Measurements from ENCODE around the gene VWA5B2.
"Not testable (repeated sequence)": the region's sequence is repeated elsewhere in the genome, so short reads cannot be mapped to it uniquely, and the experiment has no call there.

The VWA5B2 gene

DNA sequence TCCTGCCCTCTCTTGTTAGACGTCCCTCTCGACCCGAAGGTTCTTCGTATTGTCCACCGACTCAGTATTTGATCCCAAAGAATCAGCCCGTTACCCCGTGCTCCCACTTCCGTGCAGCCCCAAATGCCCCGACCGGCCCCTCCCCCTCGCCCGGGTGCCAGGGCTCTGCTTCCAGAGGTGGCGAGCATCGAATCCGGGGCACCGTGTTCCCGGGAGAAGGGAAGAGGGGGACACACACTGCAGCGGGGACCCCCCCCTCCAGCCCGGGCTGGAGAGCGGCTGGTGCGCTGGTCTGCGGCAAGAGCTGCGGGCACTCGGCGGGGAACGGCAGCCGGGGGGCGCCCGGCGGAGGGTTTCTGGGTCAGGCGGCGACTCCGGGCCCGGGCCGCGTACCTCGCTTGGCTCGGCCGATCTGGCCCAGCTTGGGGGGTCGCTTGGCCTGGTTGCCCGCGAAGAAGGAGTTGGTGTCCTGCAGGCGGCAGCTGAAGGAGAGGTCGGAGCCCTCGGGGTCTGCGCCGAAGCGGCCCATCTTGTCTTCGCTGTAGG, 31.4 kb downstream of the VWA5B2 start:
- H3K27me3 ChIP-seq (ENCODE audit: control insufficient read depth, insufficient read depth, low read length): peaks cover 71% of the 10 kb centered on the region
- peak overlapping the region; percentile 62 for H3K9ac ChIP-seq (ENCODE audit: low read length)

DNA sequence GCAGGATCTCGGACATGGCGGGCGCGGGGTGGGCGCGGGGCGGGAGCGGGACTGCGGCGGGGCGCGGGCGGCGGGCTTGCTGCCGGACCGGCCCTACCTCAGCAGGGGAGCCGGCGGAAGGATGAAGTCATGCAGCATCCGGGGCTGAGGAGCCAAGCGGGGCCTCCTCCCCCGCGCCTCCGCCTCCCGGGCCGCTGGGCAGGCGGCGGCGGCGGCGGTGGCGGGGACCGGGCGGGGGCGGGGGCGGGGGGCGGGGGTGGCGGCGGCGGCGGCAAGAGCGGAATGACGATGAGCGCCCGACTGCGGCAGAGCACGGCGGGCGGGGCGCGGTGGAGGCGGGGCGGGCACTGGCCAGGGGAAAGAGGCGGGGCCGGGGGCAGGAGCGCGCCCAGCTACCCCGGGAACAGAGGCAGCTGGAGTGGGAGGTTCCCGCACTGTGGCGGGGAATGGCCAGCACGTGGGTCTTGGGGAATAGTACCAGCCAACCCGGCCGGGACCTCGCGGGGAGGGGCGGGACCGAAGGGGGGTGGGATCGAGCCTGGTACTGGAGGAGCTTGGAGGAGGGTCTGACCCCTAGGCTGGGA, 32.0 kb downstream of the VWA5B2 start, which contains the start of gene CAMK2N2:
Gene CAMK2N2, minus strand, starts transcription at position 284 of the 584 bp plus-strand sequence. Its CDS starts 268 bp downstream, at position 16.
- peaks cover 3% of the 10 kb centered on the region; the same call in 1 of the 2 replicates for H3K36me3 ChIP-seq (ENCODE audit: control insufficient read depth, insufficient read depth, low read length)
- H3K9ac ChIP-seq (ENCODE audit: low read length): peak within 1 kb of the TSS; percentile 62
- H3K4me1 ChIP-seq (ENCODE audit: control insufficient read depth, insufficient read depth, low read length): peaks cover 10% of the 10 kb centered on the region
- no peaks in the 10 kb centered on the region for H3K9me3 ChIP-seq (ENCODE audit: control insufficient read depth, insufficient read depth, low read depth, low read length)
- H3K27me3 ChIP-seq (ENCODE audit: control insufficient read depth, insufficient read depth, low read length): peaks cover 71% of the 10 kb centered on the region
- H3K4me3 ChIP-seq (ENCODE audit: low read depth, low read length): peak within 1 kb of the TSS; percentile 65
- no peak within 1 kb of the TSS for H3K27ac ChIP-seq (ENCODE audit: low read depth, low read length)

More for the DNA sequence above, 31.4 kb downstream of the VWA5B2 start:
- Histone ChIP-seq H3K36me3 (ENCODE audit: control insufficient read depth, insufficient read depth, low read length) (peaks cover 3% of the 10 kb centered on the region; the same call in 1 of the 2 replicates), H3K4me3 (ENCODE audit: low read depth, low read length) (peak overlapping the region; percentile 65), H3K27ac (ENCODE audit: low read depth, low read length) (no peak overlapping the region), H3K9me3 (ENCODE audit: control insufficient read depth, insufficient read depth, low read depth, low read length) (no peaks in the 10 kb centered on the region), H3K4me1 (ENCODE audit: control insufficient read depth, insufficient read depth, low read length) (peaks cover 10% of the 10 kb centered on the region)

DNA sequence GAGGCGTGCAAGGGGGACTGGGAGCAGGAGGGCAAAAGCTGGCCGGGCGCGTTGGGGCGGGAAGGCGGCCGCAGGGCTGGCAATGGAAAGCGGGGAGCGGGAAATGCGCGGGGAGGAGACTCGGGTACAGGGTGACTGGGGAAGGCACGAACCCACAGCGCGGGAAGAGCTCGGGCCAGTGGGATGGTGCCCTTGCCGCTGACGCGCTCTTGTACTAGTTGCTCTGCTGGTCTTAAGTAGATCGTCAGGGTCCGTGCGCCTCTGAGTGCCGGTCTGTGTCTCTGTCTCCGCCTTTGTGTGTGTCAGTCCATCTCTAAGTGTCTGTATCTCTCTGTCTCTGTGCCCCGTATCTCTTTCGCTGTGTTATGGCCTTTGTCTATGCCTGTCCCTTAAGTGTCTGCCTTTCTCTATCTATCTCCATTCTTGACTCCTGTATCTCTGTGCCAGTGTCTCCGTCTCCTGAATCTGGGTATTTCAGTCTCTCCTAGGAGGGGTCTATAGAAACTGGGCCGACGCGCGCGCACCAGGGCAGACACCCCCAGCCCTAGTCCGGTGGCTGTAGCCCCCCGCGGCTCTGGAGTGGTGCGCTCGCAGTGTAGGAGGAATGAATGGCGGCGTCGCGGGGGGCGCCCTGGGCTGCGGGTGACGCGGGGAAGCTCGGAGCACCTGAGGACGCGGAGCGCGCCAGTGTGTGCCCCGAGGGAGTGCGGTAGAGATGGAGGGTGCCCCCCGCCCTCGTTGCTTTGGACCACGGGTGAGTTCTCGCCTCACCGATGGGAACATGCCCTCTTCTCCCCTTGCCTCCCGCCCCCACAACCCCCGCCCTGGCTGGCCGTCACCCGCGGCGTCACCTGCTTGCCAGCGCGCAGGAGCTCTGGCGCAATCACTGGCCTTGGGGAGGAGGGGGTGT, 32.7 kb downstream of the VWA5B2 start:
- H3K9me3 ChIP-seq (ENCODE audit: control insufficient read depth, insufficient read depth, low read depth, low read length): no peaks in the 10 kb centered on the region
- no peak overlapping the region for H3K27ac ChIP-seq (ENCODE audit: low read depth, low read length)
- H3K36me3 ChIP-seq (ENCODE audit: control insufficient read depth, insufficient read depth, low read length): peaks cover 3% of the 10 kb centered on the region; the same call in 1 of the 2 replicates
- H3K4me3 ChIP-seq (ENCODE audit: low read depth, low read length): peak overlapping the region; percentile 65
- H3K4me1 ChIP-seq (ENCODE audit: control insufficient read depth, insufficient read depth, low read length): peaks cover 10% of the 10 kb centered on the region
- peak overlapping the region; percentile 52 for H3K9ac ChIP-seq (ENCODE audit: low read length)
- H3K27me3 ChIP-seq (ENCODE audit: control insufficient read depth, insufficient read depth, low read length): peaks cover 71% of the 10 kb centered on the region

DNA sequence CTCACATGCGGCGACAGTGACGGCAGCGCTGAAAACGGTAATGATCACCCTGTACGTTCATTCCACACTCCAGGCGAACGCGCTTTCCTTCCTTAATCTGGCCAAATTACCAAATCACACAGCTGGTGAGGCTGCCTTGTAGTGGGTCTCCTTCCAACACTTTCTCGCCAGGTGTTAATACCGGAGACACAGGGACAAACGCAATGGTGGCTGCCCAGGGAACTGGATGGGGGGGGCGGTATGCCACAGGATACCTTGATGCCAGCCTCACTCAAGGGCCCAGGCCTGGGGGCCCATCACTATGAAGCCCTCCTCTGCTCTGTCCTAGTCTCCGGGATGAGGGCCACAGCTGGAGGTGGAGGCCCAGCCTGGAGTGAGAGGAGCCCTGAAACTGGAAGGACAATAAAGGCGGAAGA, 33.4 kb downstream of the VWA5B2 start:
- H3K27me3 ChIP-seq (ENCODE audit: control insufficient read depth, insufficient read depth, low read length): peaks cover 64% of the 10 kb centered on the region
- no peak overlapping the region for H3K9ac ChIP-seq (ENCODE audit: low read length)
- H3K9me3 ChIP-seq (ENCODE audit: control insufficient read depth, insufficient read depth, low read depth, low read length): no peaks in the 10 kb centered on the region; the same call in 1 of the 2 replicates
- H3K4me3 ChIP-seq (ENCODE audit: low read depth, low read length): peak overlapping the region; percentile 65
- no peak overlapping the region for H3K27ac ChIP-seq (ENCODE audit: low read depth, low read length)
- H3K4me1 ChIP-seq (ENCODE audit: control insufficient read depth, insufficient read depth, low read length): peaks cover 10% of the 10 kb centered on the region
- peaks cover 3% of the 10 kb centered on the region; the same call in 1 of the 2 replicates for H3K36me3 ChIP-seq (ENCODE audit: control insufficient read depth, insufficient read depth, low read length)

DNA sequence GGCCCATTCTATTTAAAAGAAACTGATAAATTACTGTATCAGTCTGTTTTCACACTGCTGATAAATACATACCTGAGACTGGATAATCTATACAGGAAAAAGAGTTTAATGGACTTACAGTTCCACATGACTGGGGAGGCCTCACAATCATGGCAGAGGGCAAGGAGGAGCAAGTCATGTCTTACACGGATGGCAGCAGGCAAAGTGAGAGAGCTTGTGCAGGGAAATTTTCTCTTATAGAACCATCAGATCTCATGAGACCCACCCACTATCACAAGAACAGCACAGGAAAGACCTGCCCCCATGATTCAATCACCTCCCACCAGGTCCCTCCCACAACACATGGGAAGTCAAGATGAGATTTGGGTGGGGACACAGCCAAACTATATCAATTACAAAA, 37.9 kb downstream of the VWA5B2 start:
- not testable (repeated sequence) for H3K4me1 ChIP-seq (ENCODE audit: control insufficient read depth, insufficient read depth, low read length); H3K9ac ChIP-seq (ENCODE audit: low read length); H3K36me3 ChIP-seq (ENCODE audit: control insufficient read depth, insufficient read depth, low read length); H3K4me3 ChIP-seq (ENCODE audit: low read depth, low read length); H3K27ac ChIP-seq (ENCODE audit: low read depth, low read length); H3K9me3 ChIP-seq (ENCODE audit: control insufficient read depth, insufficient read depth, low read depth, low read length)
- H3K27me3 ChIP-seq (ENCODE audit: control insufficient read depth, insufficient read depth, low read length): peaks cover 27% of the 10 kb centered on the region

DNA sequence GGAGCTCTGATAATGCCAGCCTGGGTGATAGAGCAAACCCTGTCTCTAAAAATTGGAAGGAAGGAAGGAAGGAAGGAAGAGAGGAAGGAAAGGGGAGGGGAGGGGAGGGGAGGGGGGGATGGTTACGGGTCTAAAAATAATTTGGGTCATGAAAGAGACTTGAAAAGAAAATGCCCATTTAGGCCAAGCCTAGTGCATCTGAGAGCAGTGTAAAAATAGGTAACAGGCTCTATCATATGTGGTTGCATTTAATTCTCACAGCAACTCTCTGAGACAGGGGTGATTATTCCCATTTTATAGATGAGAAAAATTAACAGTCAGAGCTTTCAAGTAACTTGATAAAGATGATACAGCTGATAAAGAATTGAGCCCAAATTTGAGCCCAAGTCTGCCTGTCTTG, 42.9 kb downstream of the VWA5B2 start:
- no peak overlapping the region for H3K27ac ChIP-seq (ENCODE audit: low read depth, low read length)
- H3K4me3 ChIP-seq (ENCODE audit: low read depth, low read length): no peak overlapping the region
- H3K27me3 ChIP-seq (ENCODE audit: control insufficient read depth, insufficient read depth, low read length): peaks cover 33% of the 10 kb centered on the region
- peaks cover 4% of the 10 kb centered on the region; the same call in 1 of the 2 replicates for H3K4me1 ChIP-seq (ENCODE audit: control insufficient read depth, insufficient read depth, low read length)
- H3K9ac ChIP-seq (ENCODE audit: low read length): no peak overlapping the region
- H3K36me3 ChIP-seq (ENCODE audit: control insufficient read depth, insufficient read depth, low read length): no peaks in the 10 kb centered on the region
- H3K9me3 ChIP-seq (ENCODE audit: control insufficient read depth, insufficient read depth, low read depth, low read length): no peaks in the 10 kb centered on the region; the same call in 1 of the 2 replicates

DNA sequence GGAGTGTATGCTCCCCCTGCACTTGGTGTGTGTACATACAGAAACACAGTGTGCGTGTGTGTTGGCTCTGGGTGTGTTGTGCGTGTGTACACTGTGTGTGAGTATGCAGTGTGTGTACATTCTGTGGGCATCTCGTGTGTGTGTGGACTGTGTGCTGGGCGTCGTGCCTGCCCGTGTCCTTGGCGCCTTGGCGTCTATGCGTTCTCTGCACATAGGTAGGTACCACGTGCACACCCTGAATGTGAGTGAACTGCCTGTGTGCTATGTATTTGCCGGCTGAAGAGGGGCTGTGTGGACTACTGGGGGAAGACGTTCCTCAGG, 46.0 kb downstream of the VWA5B2 start:
- Histone ChIP-seq H3K27me3 (ENCODE audit: control insufficient read depth, insufficient read depth, low read length) (peaks cover 58% of the 10 kb centered on the region), H3K27ac (ENCODE audit: low read depth, low read length) (no peak overlapping the region), H3K9me3 (ENCODE audit: control insufficient read depth, insufficient read depth, low read depth, low read length) (no peaks in the 10 kb centered on the region), H3K4me3 (ENCODE audit: low read depth, low read length) (peak overlapping the region; percentile 53), H3K4me1 (ENCODE audit: control insufficient read depth, insufficient read depth, low read length) (peaks cover 4% of the 10 kb centered on the region; the same call in 1 of the 2 replicates), H3K9ac (ENCODE audit: low read length) (no peak overlapping the region), H3K36me3 (ENCODE audit: control insufficient read depth, insufficient read depth, low read length) (no peaks in the 10 kb centered on the region)

DNA sequence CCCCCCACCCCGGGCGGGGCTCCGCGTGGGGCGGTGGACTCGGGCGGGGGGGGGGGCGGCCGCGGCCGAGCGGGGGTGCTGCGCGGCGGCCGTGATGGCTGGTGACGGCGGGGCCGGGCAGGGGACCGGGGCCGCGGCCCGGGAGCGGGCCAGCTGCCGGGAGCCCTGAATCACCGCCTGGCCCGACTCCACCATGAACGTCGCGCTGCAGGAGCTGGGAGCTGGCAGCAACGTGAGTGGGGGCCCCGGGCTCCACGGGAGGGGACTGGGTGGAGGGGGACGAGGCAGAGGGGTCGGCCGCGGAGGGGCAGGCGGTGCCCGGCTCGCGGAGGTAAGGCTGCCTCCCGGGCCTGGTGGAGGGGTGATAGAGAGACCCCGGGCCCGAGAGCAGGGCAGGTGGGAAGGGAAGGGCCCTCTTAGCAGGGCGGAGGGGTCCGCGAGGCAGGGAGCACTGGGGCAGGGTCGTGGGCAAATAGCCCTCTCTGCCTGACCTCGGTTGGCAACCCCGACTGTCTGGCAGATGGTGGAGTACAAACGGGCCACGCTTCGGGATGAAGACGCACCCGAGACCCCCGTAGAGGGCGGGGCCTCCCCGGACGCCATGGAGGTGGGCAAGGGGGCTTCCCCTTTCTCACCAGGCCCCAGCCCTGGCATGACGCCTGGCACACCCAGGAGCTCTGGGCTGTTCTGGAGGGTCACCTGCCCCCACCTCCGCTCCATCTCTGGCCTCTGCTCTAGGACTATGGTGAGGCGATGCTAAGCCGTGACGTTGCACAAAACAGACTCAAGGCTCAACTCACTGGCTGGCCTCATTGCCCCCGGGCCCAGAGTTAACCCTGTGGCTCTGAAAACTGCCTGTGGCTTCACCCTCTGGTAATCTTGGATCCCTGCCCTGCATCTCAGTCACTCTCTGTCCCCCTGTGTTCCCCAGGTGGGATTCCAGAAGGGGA, 46.9 kb downstream of the VWA5B2 start, which contains the start of gene ECE2:
Gene ECE2, plus strand, starts transcription at position 62 of the 950 bp plus-strand sequence. Its CDS starts 132 bp downstream, at position 194.
- Histone ChIP-seq H3K36me3 (ENCODE audit: control insufficient read depth, insufficient read depth, low read length) (no peaks in the 10 kb centered on the region), H3K4me1 (ENCODE audit: control insufficient read depth, insufficient read depth, low read length) (peaks cover 4% of the 10 kb centered on the region; the same call in 1 of the 2 replicates), H3K27me3 (ENCODE audit: control insufficient read depth, insufficient read depth, low read length) (peaks cover 64% of the 10 kb centered on the region), H3K27ac (ENCODE audit: low read depth, low read length) (no peak within 1 kb of the TSS), H3K4me3 (ENCODE audit: low read depth, low read length) (peak within 1 kb of the TSS; percentile 53), H3K9ac (ENCODE audit: low read length) (no peak within 1 kb of the TSS), H3K9me3 (ENCODE audit: control insufficient read depth, insufficient read depth, low read depth, low read length) (no peaks in the 10 kb centered on the region)

DNA sequence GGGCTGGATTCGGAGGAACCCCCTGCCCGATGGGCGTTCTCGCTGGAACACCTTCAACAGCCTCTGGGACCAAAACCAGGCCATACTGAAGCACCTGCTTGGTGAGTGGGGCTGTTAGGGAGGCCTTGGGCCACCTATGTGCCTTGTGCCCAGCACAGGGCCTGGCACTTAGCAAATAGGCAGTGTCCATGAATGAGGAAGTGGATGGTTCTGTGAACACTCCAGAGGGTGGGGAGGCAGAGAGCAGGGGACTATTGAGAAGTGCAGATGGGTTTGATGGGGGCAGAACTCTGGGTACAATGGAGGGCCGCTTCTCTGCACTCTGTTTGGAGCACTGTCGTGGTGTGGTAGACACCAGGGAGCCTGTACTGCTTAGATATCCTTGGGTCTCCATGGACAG, 48.0 kb downstream of the VWA5B2 start:
- H3K4me3 ChIP-seq (ENCODE audit: low read depth, low read length): no peak overlapping the region
- H3K9me3 ChIP-seq (ENCODE audit: control insufficient read depth, insufficient read depth, low read depth, low read length): no peaks in the 10 kb centered on the region
- peaks cover 65% of the 10 kb centered on the region for H3K27me3 ChIP-seq (ENCODE audit: control insufficient read depth, insufficient read depth, low read length)
- no peaks in the 10 kb centered on the region for H3K36me3 ChIP-seq (ENCODE audit: control insufficient read depth, insufficient read depth, low read length)
- H3K4me1 ChIP-seq (ENCODE audit: control insufficient read depth, insufficient read depth, low read length): peaks cover 4% of the 10 kb centered on the region; the same call in 1 of the 2 replicates
- H3K27ac ChIP-seq (ENCODE audit: low read depth, low read length): no peak overlapping the region
- H3K9ac ChIP-seq (ENCODE audit: low read length): no peak overlapping the region

DNA sequence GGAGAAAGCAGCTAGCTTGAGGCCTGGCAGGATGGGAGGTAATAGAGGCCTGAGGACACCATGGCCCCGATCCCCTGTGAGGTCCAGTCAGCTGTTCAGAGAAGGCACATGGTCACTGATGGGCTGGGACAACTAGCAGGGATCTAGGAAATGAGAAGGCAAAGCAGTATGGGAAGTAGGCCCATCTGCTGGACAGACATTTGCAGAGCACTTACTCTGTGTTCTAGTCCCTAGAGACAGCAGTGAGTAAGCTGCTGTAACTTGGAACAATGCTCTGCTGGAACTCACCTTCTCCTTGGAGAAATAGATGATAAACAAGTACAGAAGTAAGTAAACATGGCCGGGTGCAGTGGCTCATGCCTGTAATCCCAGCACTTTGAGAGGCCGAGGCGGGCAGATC, 53.6 kb downstream of the VWA5B2 start:
- H3K36me3 ChIP-seq (ENCODE audit: control insufficient read depth, insufficient read depth, low read length): no peaks in the 10 kb centered on the region
- H3K27me3 ChIP-seq (ENCODE audit: control insufficient read depth, insufficient read depth, low read length): peaks cover 32% of the 10 kb centered on the region
- H3K9ac ChIP-seq (ENCODE audit: low read length): no peak overlapping the region
- H3K27ac ChIP-seq (ENCODE audit: low read depth, low read length): no peak overlapping the region
- no peaks in the 10 kb centered on the region for H3K4me1 ChIP-seq (ENCODE audit: control insufficient read depth, insufficient read depth, low read length)
- no peaks in the 10 kb centered on the region for H3K9me3 ChIP-seq (ENCODE audit: control insufficient read depth, insufficient read depth, low read depth, low read length)
- H3K4me3 ChIP-seq (ENCODE audit: low read depth, low read length): no peak overlapping the region
